ENCODE results near the gene RAB11FIP4. TPM values are rescaled to one million over a fixed set of nuclear protein-coding genes. Genes with fewer than 3 reads are reported as not detected.

RAB11FIP4 gene
- total and polyA plus RNA-seq, 2 of the 13 experiments (the other 11 are each of a cell fraction or from before 2014, with no cell fraction given) = 28.0 to 89.3 TPM

- TF ChIP-seq ZNF318 (CRISPR knock-in tag; IDR thresholded peaks at IDR 0.05) = no peak
- TF ChIP-seq ZNF773 (CRISPR knock-in tag; IDR thresholded peaks at IDR 0.05; ENCODE audit: borderline replicate concordance) = 0 out of 2 replicates have a peak, but pooled peaks have one; percentile 16
- TF ChIP-seq ZNF572 (CRISPR knock-in tag; IDR thresholded peaks at IDR 0.05) = no peak
- no peak for TF ChIP-seq HNF4A (CRISPR knock-in tag; IDR thresholded peaks at IDR 0.05)
- TF ChIP-seq ZNF430 (CRISPR knock-in tag; IDR thresholded peaks at IDR 0.05) = no peak; the same call in 1 of the 2 replicates
- no peak for TF ChIP-seq HHEX (CRISPR knock-in tag; IDR thresholded peaks at IDR 0.05)
- TF ChIP-seq TEAD2 (CRISPR knock-in tag; IDR thresholded peaks at IDR 0.05) = no peak
- TF ChIP-seq AGO1 (IDR thresholded peaks at IDR 0.05; ENCODE audit: low read depth, low read length, poor library complexity, severe bottlenecking) = no peak
- no peak for TF ChIP-seq LCORL (IDR thresholded peaks at IDR 0.05)
- TF ChIP-seq LCORL (CRISPR knock-in tag; IDR thresholded peaks at IDR 0.05) = 0 out of 2 replicates have a peak, but pooled peaks have one; percentile 38
- no peak for TF ChIP-seq NFRKB (IDR thresholded peaks at IDR 0.05)
- no peak for TF ChIP-seq STAT5B (CRISPR knock-in tag; IDR thresholded peaks at IDR 0.05)
- TF ChIP-seq AHDC1 (CRISPR knock-in tag; IDR thresholded peaks at IDR 0.05; ENCODE audit: borderline replicate concordance) = peak; percentile 58; the same call in 1 of the 2 replicates
- peak; percentile 92; the same call in 1 of the 2 replicates for TF ChIP-seq ZNF691 (CRISPR knock-in tag; IDR thresholded peaks at IDR 0.05; ENCODE audit: borderline replicate concordance, low read depth)
- peak; percentile 80 for TF ChIP-seq GATAD1 (CRISPR knock-in tag; IDR thresholded peaks at IDR 0.05)
Measured at GRCh38 chr17:31549525-31550388, 158.3 kb downstream of the RAB11FIP4 start (continued).

Data from HepG2 (cell line).